Spinal cord (tissue), 10 donors: ENCODE results near the gene SENP1. TPM values are rescaled to one million over a fixed set of nuclear protein-coding genes. Genes with fewer than 3 reads are reported as not detected.

Experiments
- DNase-seq, 6 donors: peaks; one replicate each; pipeline versions ENCODE4 v3.0.0 to v3.0.0-alpha.2; 2013 to 2015; ENCODE audit warnings: low spot score in 6 of 6, low read depth in 4 of 6
- H3K27ac ChIP-seq: one replicate; pipeline ENCODE4 v1.5.1; 2013; ENCODE audit warnings: low read depth, low read length, control low read depth
- H3K27me3 ChIP-seq: one replicate; pipeline ENCODE4 v1.6.1; 2013; ENCODE audit warnings: low read length; ENCODE audit not compliant: control insufficient read depth, insufficient read depth
- H3K36me3 ChIP-seq: one replicate; pipeline ENCODE4 v1.6.1; 2013; ENCODE audit warnings: low read length; ENCODE audit not compliant: control insufficient read depth, insufficient read depth
- H3K4me1 ChIP-seq: one replicate; pipeline ENCODE4 v1.6.1; 2013; ENCODE audit warnings: low read length; ENCODE audit not compliant: control insufficient read depth, insufficient read depth
- H3K4me3 ChIP-seq: one replicate; pipeline ENCODE4 v1.5.1; 2013; ENCODE audit warnings: low read depth, low read length, control low read depth
- H3K9me3 ChIP-seq: one replicate; pipeline ENCODE4 v1.6.1; 2013; ENCODE audit warnings: low read length; ENCODE audit not compliant: control insufficient read depth, insufficient read depth
- WGBS: methylation state at CpG from one replicate; pipeline ENCODE4 v1.1.5; 2013; ENCODE audit warnings: missing lambda C conversion rate; ENCODE audit not compliant: insufficient coverage; 5-methylcytosine and 5-hydroxymethylcytosine counted together
- polyA plus RNA-seq, 2 donors: library from polyadenylated mRNA; unstranded; fragments of 120-200 nt; gene quantifications; one replicate each; pipeline ENCODE4 v1.2.1, GENCODE V29; 2013; ENCODE audit not compliant: insufficient read length in 2 of 2
- total RNA-seq, 2 donors: library from RNA; depleted of rRNA in 1 of 2; stranded (reverse); fragments of 120-200 nt in 1 of 2; fragments of >200 nt in 1 of 2; gene quantifications; one replicate each; pipeline versions ENCODE4 v1.2.3 to v1.2.4, GENCODE V29; 2013 to 2014
- donor health status: healthy.

The SENP1 gene
- total and polyA plus RNA-seq, 4 donors = 12.3 to 30.2 (median 20.0) TPM

DNA sequence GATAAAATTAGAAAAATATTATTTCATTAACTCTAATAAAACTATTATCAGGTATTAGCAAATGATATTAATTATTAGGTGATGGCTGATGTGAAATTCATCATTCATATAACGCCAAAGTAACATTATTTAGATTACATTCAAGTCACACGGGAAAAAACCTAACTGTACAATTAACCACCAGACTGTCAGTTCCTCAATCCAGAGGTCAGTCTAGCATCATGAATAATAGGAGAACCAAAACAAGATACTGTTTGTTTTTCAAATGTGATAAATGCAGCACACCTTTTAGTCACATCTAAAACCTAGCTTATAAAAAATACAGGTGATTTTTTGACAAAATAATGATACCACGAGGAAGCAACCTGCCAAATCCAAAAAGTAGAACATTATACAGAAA, 19.6 kb downstream of the SENP1 start:
- Histone ChIP-seq H3K27ac (no peak overlapping the region), H3K4me1 (no peaks in the 10 kb centered on the region), H3K4me3 (no peak overlapping the region), H3K9me3 (no peaks in the 10 kb centered on the region), H3K27me3 (no peaks in the 10 kb centered on the region), H3K36me3 (peaks cover 30% of the 10 kb centered on the region)
- WGBS = no CpG with 5 or more reads among the region's 3 CpGs
- DNase-seq = no peak

DNA sequence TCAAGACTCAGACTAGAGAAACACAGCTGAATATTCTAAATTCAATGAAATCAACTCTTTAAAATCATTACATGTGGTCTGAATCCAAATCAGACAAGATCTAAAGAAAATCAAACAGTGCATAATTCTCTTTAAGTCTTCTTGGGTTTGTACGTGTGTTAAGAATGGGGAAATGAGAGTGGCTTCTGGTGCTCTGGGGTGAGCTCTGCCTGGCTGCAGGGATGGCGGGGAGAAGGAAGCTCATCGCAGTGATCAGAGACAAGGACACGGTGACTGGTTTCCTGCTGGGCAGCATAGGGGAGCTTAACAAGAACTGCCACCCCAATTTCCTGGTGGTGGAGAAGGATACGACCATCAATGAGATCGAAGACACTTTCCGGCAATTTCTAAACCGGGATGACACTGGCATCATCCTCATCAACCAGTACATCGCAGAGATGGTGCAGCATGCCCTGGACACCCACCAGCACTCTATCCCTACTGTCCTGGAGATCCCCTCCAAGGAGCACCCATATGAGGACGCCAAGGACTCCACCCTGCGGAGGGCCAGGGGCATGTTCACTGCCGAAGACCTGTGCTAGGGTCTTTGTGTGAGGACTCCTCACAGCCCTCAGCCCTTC, 20.9 kb downstream of the SENP1 start:
- Histone ChIP-seq H3K4me1 (no peaks in the 10 kb centered on the region), H3K9me3 (no peaks in the 10 kb centered on the region), H3K27ac (no peak overlapping the region), H3K36me3 (peaks cover 26% of the 10 kb centered on the region), H3K27me3 (no peaks in the 10 kb centered on the region), H3K4me3 (no peak overlapping the region)
- WGBS = 92% methylated on average over 12 of the region's 12 CpGs
- no peak for DNase-seq

DNA sequence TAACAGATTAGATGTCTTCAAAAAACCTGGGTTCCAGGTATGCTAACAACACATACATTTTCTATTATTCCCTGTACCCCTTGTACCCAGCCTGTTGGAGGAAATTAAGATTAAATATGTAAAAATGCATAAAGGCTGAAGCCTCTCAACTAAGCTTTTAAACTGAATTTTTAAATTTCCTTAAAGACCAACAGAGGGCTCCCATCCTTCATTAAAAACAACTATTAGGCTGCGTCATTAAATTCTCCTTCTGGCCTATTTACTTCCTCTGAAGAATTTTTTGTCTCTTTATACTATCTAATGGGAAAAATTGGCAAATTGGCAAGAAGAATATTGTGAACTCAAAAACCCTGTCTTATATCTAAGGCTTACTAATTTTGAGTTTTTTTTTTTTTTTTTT, 21.8 kb downstream of the SENP1 start:
- H3K4me1 ChIP-seq = no peaks in the 10 kb centered on the region
- no CpG with 5 or more reads among the region's 1 CpG for WGBS
- H3K36me3 ChIP-seq = peaks cover 28% of the 10 kb centered on the region
- H3K27me3 ChIP-seq = no peaks in the 10 kb centered on the region
- no peak overlapping the region for H3K4me3 ChIP-seq
- no peak overlapping the region for H3K27ac ChIP-seq
- DNase-seq = peak in 4 of 6 donors; percentile 1 to 81 (median 28)
- no peaks in the 10 kb centered on the region for H3K9me3 ChIP-seq

DNA sequence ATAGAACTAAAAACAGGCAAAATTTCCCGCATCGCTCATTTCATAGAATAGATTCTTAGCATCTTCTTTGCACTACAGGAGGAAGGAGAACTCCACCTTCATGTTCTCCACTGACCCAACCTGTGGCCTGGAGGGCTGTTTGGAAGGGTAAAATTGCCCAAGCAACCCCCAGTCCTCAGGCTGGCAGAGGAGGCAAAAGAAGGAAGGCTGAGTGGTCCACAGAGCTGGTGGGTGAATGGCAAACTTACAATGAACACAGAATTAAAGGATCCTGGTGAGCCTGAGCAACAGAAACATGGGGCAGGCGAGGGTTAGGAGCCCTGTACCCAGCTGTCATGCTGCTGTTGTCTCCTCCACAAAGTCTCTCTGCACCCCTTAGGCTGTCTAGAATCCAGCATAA, 25.1 kb downstream of the SENP1 start:
- Histone ChIP-seq H3K27me3 (no peaks in the 10 kb centered on the region), H3K27ac (no peak overlapping the region), H3K9me3 (no peaks in the 10 kb centered on the region), H3K4me3 (no peak overlapping the region), H3K36me3 (peaks cover 23% of the 10 kb centered on the region), H3K4me1 (no peaks in the 10 kb centered on the region)
- DNase-seq = no peak
- WGBS = 100% methylated on average over 1 of the region's 3 CpGs

DNA sequence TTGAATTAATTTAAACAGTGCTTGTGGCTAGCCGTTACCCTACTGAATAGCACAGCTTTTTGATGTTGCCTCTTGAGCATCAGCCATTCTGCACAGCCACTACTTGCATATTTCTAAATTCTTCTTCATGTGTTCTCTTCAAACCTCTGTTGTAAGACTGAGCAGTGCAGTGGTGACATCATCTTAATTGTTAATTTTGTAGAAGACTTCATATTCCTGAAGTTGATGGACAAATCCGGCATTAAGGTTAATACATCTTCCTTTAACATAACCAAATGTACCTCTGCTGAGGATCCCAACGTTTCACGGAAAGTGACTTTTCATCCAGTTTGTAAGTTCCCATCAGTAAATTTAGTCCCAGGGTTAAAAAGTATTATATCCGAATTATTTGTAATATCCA, 25.6 kb downstream of the SENP1 start:
- no peaks in the 10 kb centered on the region for H3K4me1 ChIP-seq
- H3K27ac ChIP-seq = no peak overlapping the region
- H3K36me3 ChIP-seq = peaks cover 21% of the 10 kb centered on the region
- no peaks in the 10 kb centered on the region for H3K9me3 ChIP-seq
- H3K4me3 ChIP-seq = no peak overlapping the region
- no peaks in the 10 kb centered on the region for H3K27me3 ChIP-seq
- no CpG with 5 or more reads among the region's 5 CpGs for WGBS
- DNase-seq = no peak

DNA sequence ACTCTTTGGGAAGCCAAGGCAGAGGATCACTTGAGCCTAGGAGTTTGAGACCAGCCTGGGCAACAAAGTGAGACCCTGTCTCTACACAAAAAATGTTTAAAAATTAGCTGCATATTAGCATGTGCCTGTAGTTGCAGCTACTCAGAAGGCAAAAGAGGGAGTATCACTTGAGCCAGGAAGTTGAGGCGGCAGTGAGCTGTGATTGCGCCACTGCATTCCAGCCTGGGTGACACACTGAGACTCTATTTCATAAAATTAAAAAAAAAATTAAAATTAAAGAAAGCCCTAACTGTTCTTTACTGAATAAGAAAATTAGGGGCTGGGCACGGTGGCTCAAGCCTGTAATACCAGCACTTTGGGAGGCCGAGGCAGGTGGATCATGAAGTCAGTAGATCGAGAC, 27.0 kb downstream of the SENP1 start:
- H3K4me3 ChIP-seq = no peak overlapping the region
- peaks cover 20% of the 10 kb centered on the region for H3K36me3 ChIP-seq
- WGBS = 100% methylated on average over 3 of the region's 5 CpGs
- H3K27me3 ChIP-seq = no peaks in the 10 kb centered on the region
- no peaks in the 10 kb centered on the region for H3K9me3 ChIP-seq
- no peak overlapping the region for H3K27ac ChIP-seq
- H3K4me1 ChIP-seq = no peaks in the 10 kb centered on the region
- DNase-seq = no peak

DNA sequence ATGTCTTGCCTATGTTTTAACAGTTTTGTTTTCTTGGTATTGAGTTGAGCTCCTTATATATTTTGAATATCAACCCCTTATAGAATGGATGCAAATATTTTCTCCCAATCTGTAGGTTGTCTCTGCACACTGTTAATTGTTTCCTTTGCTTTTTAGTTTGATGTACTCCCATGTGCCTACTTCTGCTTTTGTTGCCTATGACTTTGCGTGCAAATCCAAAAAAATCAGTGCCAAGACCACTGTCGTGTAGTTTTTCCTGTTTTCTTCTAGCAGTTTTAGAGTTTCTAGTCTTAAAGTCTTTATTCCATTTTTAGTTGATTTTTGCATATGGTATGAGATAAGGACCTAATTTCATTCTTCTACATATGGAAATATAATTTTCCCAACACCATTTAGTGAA, 28.8 kb downstream of the SENP1 start:
- no peak for DNase-seq
- 100% methylated on average over 1 of the region's 2 CpGs for WGBS
- Histone ChIP-seq H3K36me3 (peaks cover 24% of the 10 kb centered on the region), H3K27ac (no peak overlapping the region), H3K27me3 (no peaks in the 10 kb centered on the region), H3K4me1 (no peaks in the 10 kb centered on the region), H3K9me3 (no peaks in the 10 kb centered on the region), H3K4me3 (no peak overlapping the region)

DNA sequence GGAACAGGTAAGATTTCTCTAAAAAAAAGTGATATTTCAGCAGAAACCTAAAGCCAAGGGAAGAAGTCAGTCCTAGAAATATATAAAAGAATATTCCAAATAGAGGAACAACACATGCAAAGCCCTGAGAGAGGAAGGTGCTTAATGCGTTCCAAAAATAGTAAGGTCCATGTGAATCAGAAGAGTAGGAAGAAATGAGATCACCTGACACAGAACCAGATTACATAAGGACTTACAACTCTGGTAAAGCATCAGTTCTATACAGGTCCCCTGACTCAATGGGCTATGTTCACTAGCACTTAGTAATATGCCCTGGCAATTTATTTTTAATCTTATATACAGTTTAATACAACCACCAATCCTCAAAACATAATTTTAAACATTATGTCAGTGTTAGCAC, 30.0 kb downstream of the SENP1 start:
- Histone ChIP-seq H3K4me3 (no peak overlapping the region), H3K27me3 (no peaks in the 10 kb centered on the region), H3K4me1 (no peaks in the 10 kb centered on the region), H3K27ac (no peak overlapping the region), H3K36me3 (peaks cover 26% of the 10 kb centered on the region), H3K9me3 (no peaks in the 10 kb centered on the region)
- no peak for DNase-seq
- WGBS = no CpG with 5 or more reads among the region's 1 CpG

DNA sequence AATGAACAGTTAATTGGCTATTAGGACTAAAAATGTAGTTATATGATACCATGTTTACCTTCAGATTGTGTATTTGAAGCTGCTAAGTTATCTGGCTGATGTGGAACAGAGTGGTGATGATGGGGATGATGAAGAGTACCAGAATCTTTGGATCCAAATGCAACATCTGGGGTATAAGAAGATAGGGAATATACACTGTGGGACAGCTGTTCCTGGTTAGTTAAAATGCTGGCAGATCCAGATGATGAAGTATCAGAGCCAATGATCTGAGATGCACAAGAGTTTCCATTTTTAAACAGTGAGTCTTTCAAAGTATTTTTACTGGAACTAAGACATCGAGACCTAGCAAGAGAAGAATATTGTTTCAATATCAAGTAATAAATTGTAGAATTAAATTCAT, 31.6 kb downstream of the SENP1 start:
- no peaks in the 10 kb centered on the region for H3K9me3 ChIP-seq
- H3K36me3 ChIP-seq = peaks cover 30% of the 10 kb centered on the region
- H3K27ac ChIP-seq = no peak overlapping the region
- no peaks in the 10 kb centered on the region for H3K27me3 ChIP-seq
- DNase-seq = no peak
- WGBS = no CpG with 5 or more reads among the region's 1 CpG
- H3K4me1 ChIP-seq = no peaks in the 10 kb centered on the region
- H3K4me3 ChIP-seq = no peak overlapping the region

DNA sequence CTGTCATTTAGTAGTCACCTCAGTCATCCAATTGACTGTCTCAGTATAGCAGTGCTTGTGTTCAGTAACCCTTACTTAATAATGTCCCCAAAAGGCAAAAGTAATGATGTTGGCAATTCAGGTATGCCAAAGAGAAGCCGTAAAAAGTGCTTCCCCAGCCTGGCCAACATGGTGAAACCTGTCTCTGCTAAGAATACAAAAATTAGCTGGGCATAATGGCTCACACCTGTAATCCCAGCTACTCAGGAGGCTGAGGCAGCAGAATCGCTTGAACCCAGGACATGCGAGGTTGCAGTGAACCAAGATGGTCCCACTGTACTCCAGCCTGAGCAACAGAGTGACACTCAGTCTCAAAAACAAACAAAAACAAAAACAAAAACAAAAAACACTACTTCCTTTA, 33.6 kb downstream of the SENP1 start:
- H3K4me1 ChIP-seq = no peaks in the 10 kb centered on the region
- no peak overlapping the region for H3K4me3 ChIP-seq
- DNase-seq = no peak
- no peaks in the 10 kb centered on the region for H3K9me3 ChIP-seq
- 100% methylated on average over 3 of the region's 3 CpGs for WGBS
- no peaks in the 10 kb centered on the region for H3K27me3 ChIP-seq
- H3K27ac ChIP-seq = no peak overlapping the region
- peaks cover 35% of the 10 kb centered on the region for H3K36me3 ChIP-seq
